ENCODE results near the gene CRTC1. TPM values are rescaled to one million over a fixed set of nuclear protein-coding genes. Genes with fewer than 3 reads are reported as not detected.

CRTC1 gene
- total RNA-seq, 4 donors from 2014 or later = 2.8 to 8.8 (median 3.7) TPM

GRCh38 chr19:18763674-18764590 lies 80.5 kb downstream of the CRTC1 start:
- intact Hi-C loops (cut with DNase I; ENCODE audit: low total_unique reads) = loop anchor here (5.0 kb wide), 1 partner anchor 83 kb away; no protein-coding TSS in a partner anchor
- H3K4me3 ChIP-seq = no peak overlapping the region
- no peaks in the 10 kb centered on the region for H3K36me3 ChIP-seq
- H3K27me3 ChIP-seq = no peaks in the 10 kb centered on the region
- DNase-seq (peak; percentile 48 to 79), ATAC-seq (peak; percentile 57 to 61)
- peak overlapping the region; percentile 42 to 80 (median 50) for H3K27ac ChIP-seq
- in situ Hi-C loops (cut with MboI; ENCODE audit: low sequenced_read_pairs in 4 of 4) = no loop called here
- H3K9me3 ChIP-seq = no peaks in the 10 kb centered on the region
- H3K4me1 ChIP-seq = peaks cover 25 to 31% of the 10 kb centered on the region in 2 donors
- TF ChIP-seq, protein P1, sequence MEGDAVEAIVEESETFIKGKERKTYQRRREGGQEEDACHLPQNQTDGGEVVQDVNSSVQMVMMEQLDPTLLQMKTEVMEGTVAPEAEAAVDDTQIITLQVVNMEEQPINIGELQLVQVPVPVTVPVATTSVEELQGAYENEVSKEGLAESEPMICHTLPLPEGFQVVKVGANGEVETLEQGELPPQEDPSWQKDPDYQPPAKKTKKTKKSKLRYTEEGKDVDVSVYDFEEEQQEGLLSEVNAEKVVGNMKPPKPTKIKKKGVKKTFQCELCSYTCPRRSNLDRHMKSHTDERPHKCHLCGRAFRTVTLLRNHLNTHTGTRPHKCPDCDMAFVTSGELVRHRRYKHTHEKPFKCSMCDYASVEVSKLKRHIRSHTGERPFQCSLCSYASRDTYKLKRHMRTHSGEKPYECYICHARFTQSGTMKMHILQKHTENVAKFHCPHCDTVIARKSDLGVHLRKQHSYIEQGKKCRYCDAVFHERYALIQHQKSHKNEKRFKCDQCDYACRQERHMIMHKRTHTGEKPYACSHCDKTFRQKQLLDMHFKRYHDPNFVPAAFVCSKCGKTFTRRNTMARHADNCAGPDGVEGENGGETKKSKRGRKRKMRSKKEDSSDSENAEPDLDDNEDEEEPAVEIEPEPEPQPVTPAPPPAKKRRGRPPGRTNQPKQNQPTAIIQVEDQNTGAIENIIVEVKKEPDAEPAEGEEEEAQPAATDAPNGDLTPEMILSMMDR (IDR thresholded peaks at IDR 0.05 in 4 of 5, conservative IDR thresholded peaks at IDR 0.05 in 1 of 5) = no peak
- peak in 1 of 2 donors; percentile 13 for TF ChIP-seq POLR2A (IDR thresholded peaks at IDR 0.05)

DNA sequence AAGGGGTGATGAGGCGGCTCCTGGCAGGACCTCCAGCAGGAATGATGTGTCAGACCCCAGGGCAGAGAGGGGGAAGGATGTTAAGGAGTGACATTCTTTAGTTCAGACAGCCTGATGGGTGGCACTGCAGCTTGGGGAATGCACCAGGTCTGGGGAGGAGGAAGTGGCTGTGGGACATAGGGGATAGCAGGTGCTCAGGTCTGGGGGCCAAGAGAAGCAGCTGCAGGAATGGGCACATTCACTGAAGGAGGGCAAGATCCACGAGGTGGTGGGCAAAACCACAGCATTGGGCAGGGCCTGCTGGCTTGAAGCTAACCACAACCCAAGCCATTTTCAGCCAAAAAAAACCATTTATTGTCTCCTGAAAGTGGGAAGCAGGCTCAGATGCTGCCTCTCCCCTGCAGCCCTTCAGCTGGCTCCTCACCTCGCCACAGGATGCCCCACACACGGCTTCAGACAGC lies 81.1 kb downstream of the CRTC1 start:
- intact Hi-C loops (cut with DNase I; ENCODE audit: low total_unique reads) = loop anchor here (5.0 kb wide), 1 partner anchor 83 kb away; no protein-coding TSS in a partner anchor
- Histone ChIP-seq H3K4me1 (peaks cover 28 to 38% of the 10 kb centered on the region in 2 donors), H3K4me3 (no peak overlapping the region), H3K9me3 (no peaks in the 10 kb centered on the region), H3K36me3 (no peaks in the 10 kb centered on the region), H3K27ac (peak overlapping the region in 3 of 4 donors; percentile 43 to 80 (median 58)), H3K27me3 (no peaks in the 10 kb centered on the region)
- in situ Hi-C loops (cut with MboI; ENCODE audit: low sequenced_read_pairs in 4 of 4) = no loop called here
- DNase-seq (no peak), ATAC-seq (no peak)
- no peak for TF ChIP-seq POLR2A (IDR thresholded peaks at IDR 0.05)
- TF ChIP-seq, protein P1 (IDR thresholded peaks at IDR 0.05 in 4 of 5, conservative IDR thresholded peaks at IDR 0.05 in 1 of 5) = no peak

DNA sequence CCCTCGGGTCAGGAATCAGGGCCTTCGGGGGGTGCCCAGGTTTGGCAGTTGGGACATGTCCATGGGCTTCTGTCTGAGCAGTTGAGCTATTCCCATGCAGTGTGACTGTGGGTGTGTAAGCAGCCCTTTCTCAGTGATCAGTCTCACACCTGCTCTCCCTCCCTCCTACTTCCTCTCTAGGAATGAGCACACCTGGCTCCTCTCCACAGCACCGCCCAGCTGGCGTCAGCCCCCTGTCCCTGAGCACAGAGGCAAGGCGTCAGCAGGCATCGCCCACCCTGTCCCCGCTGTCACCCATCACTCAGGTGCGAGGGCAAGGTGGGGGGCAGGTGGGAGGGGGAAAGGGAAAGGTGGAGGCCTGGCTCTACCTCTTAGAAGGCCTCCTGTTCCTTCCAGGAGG lies 81.7 kb downstream of the CRTC1 start:
- peaks cover 29 to 40% of the 10 kb centered on the region in 2 donors for H3K4me1 ChIP-seq
- intact Hi-C loops (cut with DNase I; ENCODE audit: low total_unique reads) = no loop called here
- ATAC-seq (no peak), DNase-seq (no peak)
- TF ChIP-seq, protein P1 (IDR thresholded peaks at IDR 0.05 in 4 of 5, conservative IDR thresholded peaks at IDR 0.05 in 1 of 5) = no peak
- TF ChIP-seq POLR2A (IDR thresholded peaks at IDR 0.05) = no peak
- no peak overlapping the region for H3K27ac ChIP-seq
- no peak overlapping the region for H3K4me3 ChIP-seq
- in situ Hi-C loops (cut with MboI; ENCODE audit: low sequenced_read_pairs in 4 of 4) = no loop called here
- no peaks in the 10 kb centered on the region for H3K36me3 ChIP-seq
- no peaks in the 10 kb centered on the region for H3K9me3 ChIP-seq
- no peaks in the 10 kb centered on the region for H3K27me3 ChIP-seq

DNA sequence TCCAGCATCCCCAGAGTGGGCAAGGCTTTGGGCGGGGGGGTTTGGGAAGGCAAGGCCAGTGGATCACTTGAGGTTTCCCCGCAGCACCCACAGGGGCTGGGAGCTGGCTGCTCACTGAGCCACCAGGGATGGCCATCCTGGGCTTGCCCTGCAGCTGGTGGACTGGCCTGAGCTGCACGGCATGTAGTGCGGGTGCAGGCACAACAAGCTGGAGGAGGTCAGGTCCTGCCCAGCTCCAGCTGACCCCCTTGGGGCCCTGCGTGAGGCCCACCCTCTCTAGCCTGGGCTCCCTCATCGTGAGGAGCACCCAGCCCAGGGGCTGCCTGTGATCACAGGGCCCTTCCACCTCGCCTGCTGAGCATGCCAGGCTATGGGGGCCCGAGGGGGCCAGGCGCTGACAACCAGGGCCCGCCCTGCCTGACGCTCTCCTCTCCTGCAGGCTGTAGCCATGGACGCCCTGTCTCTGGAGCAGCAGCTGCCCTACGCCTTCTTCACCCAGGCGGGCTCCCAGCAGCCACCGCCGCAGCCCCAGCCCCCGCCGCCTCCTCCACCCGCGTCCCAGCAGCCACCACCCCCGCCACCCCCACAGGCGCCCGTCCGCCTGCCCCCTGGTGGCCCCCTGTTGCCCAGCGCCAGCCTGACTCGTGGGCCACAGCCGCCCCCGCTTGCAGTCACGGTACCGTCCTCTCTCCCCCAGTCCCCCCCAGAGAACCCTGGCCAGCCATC lies 84.7 kb downstream of the CRTC1 start:
- intact Hi-C loops (cut with DNase I; ENCODE audit: low total_unique reads) (no loop called here), in situ Hi-C loops (cut with MboI; ENCODE audit: low sequenced_read_pairs in 4 of 4) (no loop called here)
- ATAC-seq = no peak
- H3K4me3 ChIP-seq = no peak overlapping the region
- no peak for DNase-seq
- no peak for TF ChIP-seq POLR2A (IDR thresholded peaks at IDR 0.05)
- TF ChIP-seq, protein P1 (IDR thresholded peaks at IDR 0.05 in 4 of 5, conservative IDR thresholded peaks at IDR 0.05 in 1 of 5) = no peak
- H3K4me1 ChIP-seq = peaks cover 13 to 24% of the 10 kb centered on the region in 2 donors
- H3K9me3 ChIP-seq = no peaks in the 10 kb centered on the region
- no peak overlapping the region for H3K27ac ChIP-seq
- no peaks in the 10 kb centered on the region for H3K36me3 ChIP-seq
- no peaks in the 10 kb centered on the region for H3K27me3 ChIP-seq
